Esophagus muscularis mucosa (tissue), 3 donors: ENCODE data around the gene DOCK3.

Source experiments
- CTCF ChIP-seq, 3 experiments: fragments of 200-600 bp in 2 of 3; fragments of 450-650 bp in 1 of 3; sonication (generic) in 2 of 3; IDR thresholded peaks; one replicate each; pipeline ENCODE4 v1.5.1; 2017 to 2019; ENCODE audit warnings: antibody characterized with exemption in 3 of 3, mild to moderate bottlenecking in 2 of 3, moderate library complexity in 1 of 3
- POLR2A ChIP-seq: fragments of 450-650 bp; IDR thresholded peaks from one replicate; pipeline ENCODE4 v1.6.1; 2017; ENCODE audit warnings: antibody characterized with exemption, moderate library complexity, mild to moderate bottlenecking, low read depth

- TF ChIP-seq CTCF (IDR thresholded peaks at IDR 0.05) (no peak), POLR2A (no peak)
These were observed 700.4 kb downstream of the DOCK3 start for GRCh38 chr3:51375136-51375535.
